H1 (cell line): Measurements from ENCODE around the gene STAG2. TPM values are rescaled to one million over a fixed set of nuclear protein-coding genes. Genes with fewer than 3 reads are reported as not detected.

Experiments used
- polyA plus RNA-seq, 7 experiments: library from polyadenylated mRNA; depleted of rRNA in 3 of 7; stranded (reverse) in 5 of 7; unstranded in 2 of 7; fragments of >200 nt in 5 of 7; fragments of 200-250 nt in 2 of 7; gene quantifications; 1 replicate in 5 of 7; 2 replicates in 1 of 7; 4 replicates in 1 of 7; pipeline versions ENCODE4 v1.2.1 to v1.2.3, GENCODE V29; 2011 to 2013; ENCODE audit warnings: missing spikeins in 2 of 7, mixed read lengths in 2 of 7
- total RNA-seq: library from RNA; stranded (reverse); fragmentation: NEBNext Ultra II Directional; extraction: Animal tissue kit (Norgen Biotek cat#: 25700); gene quantifications from 2 replicates; pipeline ENCODE4 v1.2.1, GENCODE V29; 2021
- TF ChIP-seq, protein P1 (sequence below): IDR thresholded peaks from 2 replicates; pipeline ENCODE4 v1.6.1; 2011; ENCODE audit warnings: low read length, improper control_type of control experiment

Gene STAG2
- total and polyA plus RNA-seq, 2 of the 8 experiments (the other 6 are each of a cell fraction or from before 2014, with no cell fraction given): 20.3 to 94.9 TPM

DNA sequence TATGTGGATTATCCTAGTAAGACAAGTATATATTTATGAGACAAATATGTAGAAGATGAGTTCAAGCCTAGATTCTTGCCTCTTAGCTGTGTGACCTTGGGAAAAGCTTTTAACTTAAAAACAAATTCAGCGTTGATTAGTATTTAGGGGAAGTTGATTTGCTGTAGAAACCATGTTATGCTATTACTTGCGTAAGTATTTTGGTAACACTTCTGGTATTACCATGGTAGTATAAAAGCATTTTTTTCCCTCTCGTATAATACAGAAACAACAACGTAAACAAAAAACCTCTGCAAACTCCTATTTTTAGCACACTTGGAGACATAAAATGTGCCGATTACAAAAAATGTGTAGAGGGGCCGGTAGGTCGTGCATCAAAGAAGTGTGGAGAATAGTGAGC lies 33.2 kb downstream of the STAG2 start (continued):
- TF ChIP-seq, protein P1, sequence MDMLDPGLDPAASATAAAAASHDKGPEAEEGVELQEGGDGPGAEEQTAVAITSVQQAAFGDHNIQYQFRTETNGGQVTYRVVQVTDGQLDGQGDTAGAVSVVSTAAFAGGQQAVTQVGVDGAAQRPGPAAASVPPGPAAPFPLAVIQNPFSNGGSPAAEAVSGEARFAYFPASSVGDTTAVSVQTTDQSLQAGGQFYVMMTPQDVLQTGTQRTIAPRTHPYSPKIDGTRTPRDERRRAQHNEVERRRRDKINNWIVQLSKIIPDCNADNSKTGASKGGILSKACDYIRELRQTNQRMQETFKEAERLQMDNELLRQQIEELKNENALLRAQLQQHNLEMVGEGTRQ: no peak
- TF ChIP-seq, all 59 proteins: peak for 0
